Thyroid gland (tissue), 4 donors: Measurements from ENCODE around the gene CPS1. TPM values are rescaled to one million over a fixed set of nuclear protein-coding genes. Genes with fewer than 3 reads are reported as not detected.

Experiments used
- DNase-seq, 2 donors: peaks; one replicate each; pipeline ENCODE4 v3.0.0-alpha.2; 2019
- H3K27ac ChIP-seq, 3 donors: fragments of 200-600 bp; sonication (generic); 1 replicate in 2 of 3; 2 replicates in 1 of 3; pipeline ENCODE4 v1.5.1; 2016 to 2019; ENCODE audit warnings: mild to moderate bottlenecking in 1 of 3, moderate library complexity in 1 of 3
- H3K27me3 ChIP-seq: fragments of 200-600 bp; sonication (generic); one replicate; pipeline ENCODE4 v1.5.1; 2019
- H3K36me3 ChIP-seq, 2 donors: fragments of 200-600 bp; sonication (generic); one replicate each; pipeline ENCODE4 v1.5.1; 2016 to 2019
- H3K4me1 ChIP-seq, 2 donors: fragments of 200-600 bp; sonication (generic); one replicate each; pipeline ENCODE4 v1.5.1; 2017 to 2019
- H3K4me3 ChIP-seq, 3 donors: fragments of 200-600 bp; sonication (generic); replicated peaks in 1 of 3; 1 replicate in 2 of 3; 2 replicates in 1 of 3; pipeline ENCODE4 v1.5.1; 2016; ENCODE audit warnings: mild to moderate bottlenecking in 1 of 3
- H3K9me3 ChIP-seq: fragments of 200-600 bp; sonication (generic); one replicate; pipeline ENCODE4 v1.5.1; 2017
- POLR2A ChIP-seq, 2 donors: fragments of 450-650 bp; IDR thresholded peaks; one replicate each; pipeline ENCODE4 v1.6.1; 2017; ENCODE audit warnings: antibody characterized with exemption in 2 of 2, mild to moderate bottlenecking in 2 of 2, moderate library complexity in 1 of 2
- WGBS, 2 donors: methylation state at CpG; one replicate each; pipeline ENCODE4 v1.1.5; 2017; 5-methylcytosine and 5-hydroxymethylcytosine counted together
- intact Hi-C: fragments of 100-400 bp; cut with DNase I; formaldehyde crosslinking; loops from one replicate; pipeline ENCODE4 v1.15.1; 2023
- total RNA-seq, 4 donors: library from RNA; depleted of rRNA; stranded (reverse); fragments of >200 nt; gene quantifications; one replicate each; pipeline ENCODE4 v1.2.3, GENCODE V29; 2016
- TF ChIP-seq, protein P1 (sequence below), 6 experiments: fragments of 200-600 bp in 3 of 6; fragments of 450-650 bp in 3 of 6; sonication (generic) in 3 of 6; IDR thresholded peaks; one replicate each; pipeline ENCODE4 v1.5.1; 2016 to 2019; ENCODE audit warnings: antibody characterized with exemption in 6 of 6, mild to moderate bottlenecking in 2 of 6, inconsistent platforms in 1 of 6, moderate library complexity in 1 of 6

The CPS1 gene
- total RNA-seq, 4 donors from 2014 or later: 3.9 to 14.9 (median 10.1) TPM

DNA sequence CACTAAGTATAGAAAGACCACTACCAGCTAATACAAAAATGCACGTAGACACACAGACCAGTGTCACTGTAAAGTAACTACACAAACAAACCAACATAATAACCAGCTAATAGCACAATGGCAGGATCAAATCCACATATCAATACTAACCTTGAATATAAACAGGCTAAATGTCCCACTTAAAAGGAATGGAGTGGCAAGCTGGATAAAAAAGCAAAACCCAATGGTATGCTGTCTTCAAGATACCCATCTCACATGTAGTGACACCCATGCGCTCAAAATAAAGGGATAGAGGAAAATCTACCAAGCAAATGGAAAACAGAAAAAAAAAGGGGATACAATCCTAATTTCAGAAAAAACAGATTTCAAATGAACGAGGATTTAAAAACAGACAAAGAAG lies 41.8 kb downstream of the CPS1 start:
- H3K27me3 ChIP-seq: no peaks in the 10 kb centered on the region
- DNase-seq: no peak
- H3K36me3 ChIP-seq: no peaks in the 10 kb centered on the region
- H3K4me3 ChIP-seq: no peak overlapping the region
- H3K9me3 ChIP-seq: no peaks in the 10 kb centered on the region
- TF ChIP-seq, protein P1, sequence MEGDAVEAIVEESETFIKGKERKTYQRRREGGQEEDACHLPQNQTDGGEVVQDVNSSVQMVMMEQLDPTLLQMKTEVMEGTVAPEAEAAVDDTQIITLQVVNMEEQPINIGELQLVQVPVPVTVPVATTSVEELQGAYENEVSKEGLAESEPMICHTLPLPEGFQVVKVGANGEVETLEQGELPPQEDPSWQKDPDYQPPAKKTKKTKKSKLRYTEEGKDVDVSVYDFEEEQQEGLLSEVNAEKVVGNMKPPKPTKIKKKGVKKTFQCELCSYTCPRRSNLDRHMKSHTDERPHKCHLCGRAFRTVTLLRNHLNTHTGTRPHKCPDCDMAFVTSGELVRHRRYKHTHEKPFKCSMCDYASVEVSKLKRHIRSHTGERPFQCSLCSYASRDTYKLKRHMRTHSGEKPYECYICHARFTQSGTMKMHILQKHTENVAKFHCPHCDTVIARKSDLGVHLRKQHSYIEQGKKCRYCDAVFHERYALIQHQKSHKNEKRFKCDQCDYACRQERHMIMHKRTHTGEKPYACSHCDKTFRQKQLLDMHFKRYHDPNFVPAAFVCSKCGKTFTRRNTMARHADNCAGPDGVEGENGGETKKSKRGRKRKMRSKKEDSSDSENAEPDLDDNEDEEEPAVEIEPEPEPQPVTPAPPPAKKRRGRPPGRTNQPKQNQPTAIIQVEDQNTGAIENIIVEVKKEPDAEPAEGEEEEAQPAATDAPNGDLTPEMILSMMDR (IDR thresholded peaks at IDR 0.05): no peak
- no peak for TF ChIP-seq POLR2A (IDR thresholded peaks at IDR 0.05)
- H3K27ac ChIP-seq: no peak overlapping the region
- WGBS, 2 donors: 91 to 93% methylated on average over 3 of the region's 3 CpGs
- intact Hi-C loops: no loop called here
- no peaks in the 10 kb centered on the region for H3K4me1 ChIP-seq

DNA sequence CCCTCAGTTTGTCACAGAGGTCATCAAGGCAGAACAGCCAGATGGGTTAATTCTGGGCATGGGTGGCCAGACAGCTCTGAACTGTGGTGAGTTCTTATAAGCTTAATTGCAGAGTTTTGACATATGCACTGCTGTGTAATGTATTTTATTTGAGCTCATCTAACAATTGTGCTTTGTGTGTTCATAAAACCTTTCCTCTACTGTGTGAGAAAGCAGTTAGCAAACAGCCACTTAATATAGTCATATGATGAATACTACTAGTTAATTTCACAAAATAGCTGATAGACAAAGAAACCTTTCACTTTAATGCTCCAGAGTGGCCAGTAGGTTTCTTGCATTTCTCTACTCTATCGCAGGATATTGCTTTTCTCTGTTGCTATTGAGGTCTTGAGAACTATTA lies 43.1 kb downstream of the CPS1 start:
- DNase-seq: no peak
- Histone ChIP-seq H3K9me3 (no peaks in the 10 kb centered on the region), H3K27ac (no peak overlapping the region), H3K4me3 (no peak overlapping the region), H3K4me1 (no peaks in the 10 kb centered on the region), H3K27me3 (no peaks in the 10 kb centered on the region), H3K36me3 (no peaks in the 10 kb centered on the region)
- 73 to 93% methylated on average over 1 of the region's 1 CpG for WGBS, 2 donors
- TF ChIP-seq, protein P1 (IDR thresholded peaks at IDR 0.05): no peak
- no peak for TF ChIP-seq POLR2A (IDR thresholded peaks at IDR 0.05)
- intact Hi-C loops: no loop called here

DNA sequence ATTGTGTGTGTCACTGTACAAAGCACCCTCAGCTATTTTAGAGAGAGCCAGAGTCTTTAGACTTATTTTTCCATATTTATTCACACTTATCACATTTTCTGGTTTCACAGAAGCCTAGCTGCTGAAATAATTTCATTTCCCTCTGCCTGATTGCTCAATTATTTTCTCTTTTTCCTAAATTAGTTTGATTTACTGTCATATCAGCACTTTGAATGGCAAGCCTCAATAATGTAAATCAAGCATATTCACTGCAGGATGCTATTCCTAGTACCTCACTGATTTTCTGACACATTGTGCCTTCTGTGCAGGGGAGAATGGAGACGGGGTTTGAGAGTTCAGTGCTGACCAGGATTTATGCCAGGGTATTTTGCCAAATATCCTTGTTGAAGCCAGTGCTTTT lies 48.3 kb downstream of the CPS1 start:
- H3K27ac ChIP-seq: no peak overlapping the region
- no peaks in the 10 kb centered on the region for H3K27me3 ChIP-seq
- TF ChIP-seq POLR2A (IDR thresholded peaks at IDR 0.05): no peak
- TF ChIP-seq, protein P1 (IDR thresholded peaks at IDR 0.05): no peak
- DNase-seq: no peak
- no peaks in the 10 kb centered on the region for H3K36me3 ChIP-seq
- no peaks in the 10 kb centered on the region for H3K4me1 ChIP-seq
- intact Hi-C loops: no loop called here
- no peaks in the 10 kb centered on the region for H3K9me3 ChIP-seq
- WGBS, 2 donors: 86 to 97% methylated on average over 1 of the region's 1 CpG
- H3K4me3 ChIP-seq: no peak overlapping the region

DNA sequence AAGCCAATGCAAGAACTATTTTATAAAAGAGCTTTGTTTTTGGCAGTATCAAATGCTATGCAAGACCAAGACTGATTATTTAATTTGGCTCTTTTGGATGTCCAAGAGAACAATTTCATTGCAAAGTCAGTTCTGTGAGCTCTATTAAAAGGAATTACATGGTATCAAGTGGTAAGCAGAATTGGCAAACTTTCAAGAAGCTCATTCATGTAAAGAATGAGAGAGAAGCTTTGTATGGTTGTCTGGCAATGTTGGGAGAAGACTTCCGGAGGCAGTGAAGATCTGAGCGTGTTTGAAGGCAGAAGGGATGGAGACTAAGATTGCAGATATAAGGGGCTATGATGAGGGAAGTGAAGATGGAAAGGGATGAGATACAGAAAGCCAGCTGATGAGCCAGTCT lies 49.6 kb downstream of the CPS1 start:
- Histone ChIP-seq H3K4me1 (no peaks in the 10 kb centered on the region), H3K9me3 (no peaks in the 10 kb centered on the region), H3K27ac (no peak overlapping the region), H3K36me3 (no peaks in the 10 kb centered on the region), H3K27me3 (no peaks in the 10 kb centered on the region), H3K4me3 (no peak overlapping the region)
- 73% methylated on average over 2 of the region's 2 CpGs for WGBS, 2 donors
- no peak for DNase-seq
- TF ChIP-seq POLR2A (IDR thresholded peaks at IDR 0.05): no peak
- TF ChIP-seq, protein P1 (IDR thresholded peaks at IDR 0.05): no peak
- intact Hi-C loops: no loop called here

DNA sequence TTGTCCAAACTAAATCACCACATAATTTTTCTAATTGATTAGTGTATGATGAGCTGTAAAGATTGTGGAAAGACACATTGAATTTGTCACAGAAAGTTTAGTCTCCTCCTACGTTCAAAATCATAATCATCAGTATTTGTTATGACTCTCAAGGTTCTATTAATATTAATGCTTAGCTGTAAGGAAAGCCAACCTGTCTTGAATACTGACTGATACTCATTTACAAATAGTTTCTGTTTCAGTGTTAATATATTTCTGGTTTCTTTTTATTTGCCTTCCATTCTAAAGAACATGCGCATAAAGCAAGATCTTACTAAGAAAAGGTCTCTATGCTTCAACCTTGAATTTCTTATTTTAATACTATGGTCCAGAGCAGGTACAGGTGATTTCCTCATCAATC lies 55.1 kb downstream of the CPS1 start:
- H3K4me3 ChIP-seq: no peak overlapping the region
- H3K9me3 ChIP-seq: no peaks in the 10 kb centered on the region
- H3K36me3 ChIP-seq: no peaks in the 10 kb centered on the region
- no peak for DNase-seq
- 87 to 96% methylated on average over 2 of the region's 2 CpGs for WGBS, 2 donors
- TF ChIP-seq, protein P1 (IDR thresholded peaks at IDR 0.05): no peak
- no peak for TF ChIP-seq POLR2A (IDR thresholded peaks at IDR 0.05)
- intact Hi-C loops: no loop called here
- no peak overlapping the region for H3K27ac ChIP-seq
- H3K27me3 ChIP-seq: no peaks in the 10 kb centered on the region
- no peaks in the 10 kb centered on the region for H3K4me1 ChIP-seq
